Fibroblast of skin of right quadriceps (primary cell): ENCODE data around the gene PCSK7.

Source experiments
- DNase-seq: peaks from one replicate; pipeline ENCODE4 v3.0.0-alpha.2; 2013

The PCSK7 gene

GRCh38 chr11:117230286-117230961 lies 1.4 kb downstream of the PCSK7 start:
- no peak for DNase-seq

GRCh38 chr11:117229931-117230285 lies 2.0 kb downstream of the PCSK7 start:
- no peak for DNase-seq

- no peak for DNase-seq
Observed at GRCh38 chr11:117229411-117229810, 2.5 kb downstream of the PCSK7 start.

- DNase-seq = no peak
Observed at GRCh38 chr11:117228091-117228490, 3.8 kb downstream of the PCSK7 start.

GRCh38 chr11:117226388-117227385 lies 5.2 kb downstream of the PCSK7 start:
- peak; percentile 74 for DNase-seq

GRCh38 chr11:117225553-117226170 lies 6.2 kb downstream of the PCSK7 start:
- no peak for DNase-seq

GRCh38 chr11:117223741-117224689 lies 7.9 kb downstream of the PCSK7 start:
- DNase-seq = no peak

- DNase-seq = no peak
Observed at GRCh38 chr11:117222991-117223740, 8.7 kb downstream of the PCSK7 start.

- DNase-seq = peak; percentile 71
Observed at GRCh38 chr11:117221775-117222517, 9.9 kb downstream of the PCSK7 start.

GRCh38 chr11:117220999-117221774 lies 10.7 kb downstream of the PCSK7 start:
- no peak for DNase-seq

- DNase-seq = no peak
Observed at GRCh38 chr11:117220568-117220967, 11.3 kb downstream of the PCSK7 start.

GRCh38 chr11:117219995-117220394 lies 11.9 kb downstream of the PCSK7 start:
- DNase-seq = no peak

- no peak for DNase-seq
Observed at GRCh38 chr11:117219455-117219854, 12.4 kb downstream of the PCSK7 start.

- DNase-seq = no peak
Observed at GRCh38 chr11:117219001-117219400, 12.9 kb downstream of the PCSK7 start.

GRCh38 chr11:117218133-117218915 lies 13.5 kb downstream of the PCSK7 start:
- peak; percentile 55 for DNase-seq

GRCh38 chr11:117217141-117218084 lies 14.5 kb downstream of the PCSK7 start:
- DNase-seq = peak; percentile 72

GRCh38 chr11:117214404-117215110 lies 17.3 kb downstream of the PCSK7 start:
- DNase-seq = no peak
